Measurements from ENCODE around the gene PDE12.

The PDE12 gene, protein sequence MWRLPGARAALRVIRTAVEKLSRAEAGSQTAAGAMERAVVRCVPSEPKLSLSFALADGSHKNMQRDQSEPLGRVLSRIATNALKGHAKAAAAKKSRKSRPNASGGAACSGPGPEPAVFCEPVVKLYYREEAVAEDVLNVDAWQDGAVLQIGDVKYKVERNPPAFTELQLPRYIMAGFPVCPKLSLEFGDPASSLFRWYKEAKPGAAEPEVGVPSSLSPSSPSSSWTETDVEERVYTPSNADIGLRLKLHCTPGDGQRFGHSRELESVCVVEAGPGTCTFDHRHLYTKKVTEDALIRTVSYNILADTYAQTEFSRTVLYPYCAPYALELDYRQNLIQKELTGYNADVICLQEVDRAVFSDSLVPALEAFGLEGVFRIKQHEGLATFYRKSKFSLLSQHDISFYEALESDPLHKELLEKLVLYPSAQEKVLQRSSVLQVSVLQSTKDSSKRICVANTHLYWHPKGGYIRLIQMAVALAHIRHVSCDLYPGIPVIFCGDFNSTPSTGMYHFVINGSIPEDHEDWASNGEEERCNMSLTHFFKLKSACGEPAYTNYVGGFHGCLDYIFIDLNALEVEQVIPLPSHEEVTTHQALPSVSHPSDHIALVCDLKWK

DNA sequence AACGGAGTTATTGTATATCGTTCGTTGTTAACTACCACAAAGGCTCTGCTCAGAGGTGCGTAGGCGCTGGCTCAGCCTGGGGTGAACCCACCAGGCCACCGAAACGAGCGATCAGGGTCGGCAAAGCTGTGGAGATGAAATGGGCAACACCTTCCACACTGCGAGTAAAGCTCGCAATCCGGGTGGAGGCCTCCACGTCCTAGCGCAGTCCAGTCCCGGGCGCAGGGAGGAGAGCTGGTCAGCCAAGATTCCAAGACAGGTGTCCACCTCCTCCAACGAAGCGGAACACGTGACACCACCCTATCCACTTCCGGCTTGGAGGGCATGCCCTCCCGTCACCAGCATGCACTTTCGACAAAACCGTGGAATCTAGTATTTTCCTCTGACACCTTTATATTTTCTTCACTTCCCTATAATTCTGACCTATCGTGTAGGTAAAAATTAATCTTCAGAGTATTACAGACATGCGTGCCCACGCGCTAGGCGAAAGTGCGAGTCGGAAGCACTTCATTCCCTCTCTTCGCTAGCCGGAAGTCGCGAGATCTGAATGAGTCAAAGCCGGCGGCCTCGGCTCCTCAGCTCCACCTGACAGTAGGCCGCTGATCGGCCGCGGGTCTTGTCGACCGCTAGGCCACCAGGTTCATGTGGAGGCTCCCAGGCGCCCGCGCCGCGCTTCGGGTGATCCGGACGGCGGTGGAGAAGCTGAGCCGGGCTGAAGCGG is at the start of gene PDE12:
Gene PDE12 (plus strand): TSS at position 537 of the 721 bp plus-strand sequence. CDS start 106 bp downstream, at position 643.
- peak; percentile 81 to 97 (median 87) for DNase-seq
- intact Hi-C loops (cut with DNase I): loop anchor here (2.0 kb wide), 1 partner anchor 41 kb away; the partner anchor contains the start of gene ARF4

DNA sequence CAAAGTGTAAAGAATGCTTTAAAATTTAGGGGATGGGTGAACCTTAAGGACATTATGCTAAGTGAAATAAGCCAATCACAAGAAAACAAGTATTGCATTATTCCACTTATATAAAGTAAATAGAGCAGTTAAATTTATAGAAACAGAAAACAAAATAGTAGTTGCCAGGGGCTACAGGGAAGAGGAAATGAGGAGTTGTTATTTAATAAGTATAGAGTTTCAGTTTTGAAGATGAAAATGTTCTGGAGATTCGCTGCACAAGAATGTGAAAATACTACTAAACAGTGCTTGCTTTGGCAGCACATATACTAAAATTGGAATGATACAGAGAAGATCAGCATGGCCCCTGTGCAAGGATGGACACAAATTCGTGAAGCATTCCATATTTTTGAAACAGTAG is 43.9 kb upstream of the PDE12 start:
- no peak for DNase-seq
- intact Hi-C loops (cut with DNase I): no loop called here

DNA sequence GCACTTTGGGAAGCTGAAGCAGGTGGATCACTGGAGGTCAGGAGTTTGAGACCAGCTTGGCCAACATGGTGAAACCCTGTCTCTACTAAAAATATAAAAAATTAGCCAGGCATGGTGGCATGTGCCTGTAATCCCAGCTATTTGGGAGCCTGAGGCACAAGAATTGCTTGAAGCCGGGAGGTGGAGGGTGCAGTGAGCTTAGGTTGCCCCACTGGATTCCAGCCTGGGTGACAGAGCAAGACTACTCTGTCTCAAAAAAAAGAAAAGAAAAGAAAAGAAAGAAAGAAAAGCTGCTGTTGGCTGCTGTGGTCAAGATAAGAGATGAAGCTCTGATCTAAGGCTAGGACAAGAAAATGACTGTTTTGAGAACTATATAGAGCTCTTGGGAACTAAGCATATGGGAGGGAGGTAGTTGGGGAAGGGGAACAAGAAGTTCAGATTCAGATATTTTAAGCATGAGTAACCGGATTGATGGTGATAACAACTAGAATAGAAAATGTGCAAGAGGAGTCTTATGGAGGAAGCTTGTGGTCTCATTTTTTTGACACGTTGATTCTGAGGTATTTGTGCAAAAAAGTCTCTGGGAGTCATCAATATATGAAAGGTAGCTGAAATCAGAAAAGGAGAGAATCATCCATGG is 37.7 kb upstream of the PDE12 start:
- intact Hi-C loops (cut with DNase I): no loop called here
- DNase-seq: no peak

DNA sequence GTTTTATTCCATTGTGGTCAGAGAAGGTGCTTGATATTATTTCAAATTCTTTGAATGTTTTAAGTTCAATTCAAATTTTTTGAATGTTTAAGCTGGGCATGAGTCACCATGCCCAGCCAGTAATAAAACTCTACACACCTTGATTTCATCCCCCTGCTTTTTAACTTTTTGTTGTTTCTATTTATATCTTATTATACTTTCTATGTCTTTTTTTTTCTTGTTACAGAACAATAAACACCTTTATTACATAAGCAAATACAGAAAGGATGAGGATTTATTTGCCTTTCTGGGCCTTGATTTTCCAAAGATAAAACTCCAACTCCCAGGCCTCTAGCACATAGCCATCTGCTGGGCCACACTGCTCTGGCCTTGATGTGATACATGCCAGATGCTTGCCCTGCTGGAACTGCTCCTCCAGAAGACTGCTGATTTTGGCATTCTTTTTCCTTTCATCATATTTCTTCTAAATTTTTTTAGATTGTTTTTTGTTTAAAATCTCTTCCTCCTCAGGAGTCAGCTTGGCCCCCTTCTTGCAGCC is 25.9 kb upstream of the PDE12 start:
- no peak for DNase-seq
- intact Hi-C loops (cut with DNase I): no loop called here

DNA sequence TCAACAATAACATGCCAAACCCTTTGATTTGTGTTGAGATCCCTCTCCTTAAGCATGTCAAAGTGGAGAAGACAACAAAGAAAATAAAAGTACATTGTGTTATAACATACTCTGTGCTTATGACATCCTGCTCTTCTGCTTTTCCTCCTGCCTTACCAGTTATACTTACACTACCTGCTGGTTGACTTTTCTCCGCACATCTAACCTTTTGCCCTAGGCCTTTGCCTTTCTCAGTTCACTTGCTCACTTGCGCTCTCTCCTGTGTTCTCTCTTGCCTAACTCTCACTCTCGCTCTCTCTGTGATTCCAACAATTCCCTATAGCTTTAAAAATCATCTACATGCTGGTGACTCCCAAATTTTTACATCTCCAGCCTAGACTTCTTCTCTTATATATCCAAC is 17.6 kb upstream of the PDE12 start:
- DNase-seq: no peak
- intact Hi-C loops (cut with DNase I): no loop called here

DNA sequence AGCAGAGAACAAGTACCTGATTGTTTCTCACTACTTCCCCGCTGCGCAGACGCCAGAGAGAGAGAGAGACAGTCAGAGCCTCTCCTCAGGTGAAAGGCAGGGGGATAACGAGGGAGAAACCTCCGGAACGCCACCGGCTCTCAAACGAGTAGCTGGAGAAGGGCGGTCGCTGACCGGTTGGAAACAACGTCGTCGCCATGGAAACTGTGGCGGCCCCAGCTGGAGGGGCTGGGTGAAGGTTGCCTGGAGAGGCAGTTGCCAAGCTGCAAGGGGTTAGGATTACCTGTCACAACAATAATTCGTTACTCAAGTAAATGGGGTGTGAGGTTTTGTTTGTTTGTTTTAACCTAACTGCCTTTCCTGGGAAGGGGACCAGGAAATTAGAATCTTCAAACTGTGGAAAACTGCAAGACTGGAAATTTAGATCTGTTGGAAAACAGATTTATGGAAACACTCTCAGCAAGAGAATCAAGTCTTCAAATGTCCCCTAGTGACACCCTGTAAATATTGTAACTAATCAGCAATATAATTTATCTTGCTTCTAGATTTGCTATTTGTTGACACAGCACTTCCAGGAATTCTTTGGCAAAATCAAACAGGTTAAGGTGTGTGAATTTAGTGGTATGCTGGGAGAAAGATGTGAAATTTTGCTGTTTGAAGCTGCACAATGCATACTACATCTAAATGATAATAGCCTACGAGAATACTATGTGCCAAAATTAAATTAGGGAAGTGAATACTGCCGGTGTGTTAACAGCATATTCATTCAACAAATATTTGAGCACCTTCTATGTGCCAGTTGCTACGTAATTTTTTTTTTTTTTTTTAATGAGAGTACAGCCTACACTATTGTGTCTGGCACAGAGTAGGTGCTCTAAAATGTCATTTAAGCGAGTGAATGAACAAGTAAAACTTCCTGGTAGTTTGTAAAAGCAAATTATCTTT is 11.6 kb upstream of the PDE12 start, which contains the start of gene DNAH12:
Gene DNAH12 (minus strand): TSS at position 164 of the 945 bp plus-strand sequence. CDS start 1,474 bp downstream, outside the sequence.
- DNase-seq: peak in 6 of 10 donors; percentile 15 to 87 (median 52)
- intact Hi-C loops (cut with DNase I): no loop called here

DNA sequence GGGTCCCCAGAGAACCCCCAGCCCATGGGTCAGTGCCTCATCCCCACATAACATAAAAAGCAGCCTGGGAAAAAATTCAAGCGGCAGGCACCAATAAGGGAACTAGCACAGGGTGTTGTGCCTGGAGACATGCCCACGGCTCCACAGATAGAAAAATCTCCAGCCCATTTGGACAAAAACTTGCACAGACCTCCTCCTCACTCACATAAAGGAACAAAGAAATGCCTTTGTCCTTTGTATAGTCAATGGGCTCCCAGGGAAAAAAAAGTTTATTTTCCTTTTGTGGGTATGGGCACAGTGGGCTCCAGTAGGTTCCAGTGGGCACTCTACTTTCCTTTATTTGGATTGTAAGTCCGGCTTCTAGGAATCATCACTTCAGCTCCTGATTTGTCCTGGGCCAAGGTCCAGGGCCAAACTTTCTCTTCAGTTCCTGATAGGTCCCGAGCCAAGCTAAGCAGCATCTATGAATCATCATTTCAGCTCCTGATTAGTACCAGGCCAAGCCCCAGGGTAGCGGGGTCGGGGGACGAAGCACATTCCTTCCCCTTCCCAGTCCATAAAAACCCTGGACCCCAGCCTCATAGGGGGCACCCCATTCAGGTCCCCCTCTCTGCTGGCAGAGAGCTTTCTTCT is 10.3 kb upstream of the PDE12 start:
- peak in 1 of 10 donors; percentile 29 for DNase-seq
- intact Hi-C loops (cut with DNase I): no loop called here

DNA sequence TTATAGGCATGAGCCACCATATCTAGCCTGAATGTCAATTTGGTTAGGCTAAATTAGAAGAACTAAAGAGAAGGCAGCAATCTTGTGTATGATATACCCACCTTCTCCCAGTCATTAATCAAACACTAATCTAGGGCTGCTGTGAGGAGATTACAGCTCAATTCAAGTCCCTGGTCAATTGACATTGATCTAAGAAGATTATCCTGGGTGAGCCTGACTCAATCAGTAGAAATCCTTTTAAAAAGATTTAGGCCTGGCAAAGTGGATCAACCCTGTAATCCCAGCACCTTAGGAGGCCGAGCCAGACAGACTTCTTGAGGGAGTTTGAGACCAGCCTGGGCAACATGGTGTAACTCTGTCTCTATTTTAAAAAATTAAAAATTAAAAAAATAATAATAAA is 9.5 kb upstream of the PDE12 start:
- intact Hi-C loops (cut with DNase I): no loop called here

DNA sequence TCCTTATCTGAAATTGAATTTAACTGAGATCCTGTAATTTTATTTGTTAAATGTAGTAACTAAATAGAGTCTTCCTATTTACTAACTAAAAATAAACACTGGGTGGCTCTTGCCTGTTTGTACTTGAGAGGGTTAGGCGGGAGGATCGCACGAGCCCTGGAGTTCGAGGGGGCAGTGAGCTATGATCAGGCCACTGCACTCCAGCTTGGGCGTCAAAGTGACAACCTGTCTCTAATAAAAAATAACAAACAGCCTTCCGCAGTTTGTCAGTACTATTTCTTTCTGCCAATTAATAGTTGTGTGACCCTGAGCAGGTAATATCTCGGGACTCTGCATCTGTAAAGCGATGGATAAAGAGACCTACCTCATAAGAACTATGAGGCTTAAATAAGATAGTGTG is 768 bp upstream of the PDE12 start:
- DNase-seq: no peak
- intact Hi-C loops (cut with DNase I): loop anchor here (2.0 kb wide), 1 partner anchor 41 kb away; the partner anchor contains the start of gene ARF4

More for the DNA sequence above, 9.5 kb upstream of the PDE12 start:
- no peak for DNase-seq

DNA sequence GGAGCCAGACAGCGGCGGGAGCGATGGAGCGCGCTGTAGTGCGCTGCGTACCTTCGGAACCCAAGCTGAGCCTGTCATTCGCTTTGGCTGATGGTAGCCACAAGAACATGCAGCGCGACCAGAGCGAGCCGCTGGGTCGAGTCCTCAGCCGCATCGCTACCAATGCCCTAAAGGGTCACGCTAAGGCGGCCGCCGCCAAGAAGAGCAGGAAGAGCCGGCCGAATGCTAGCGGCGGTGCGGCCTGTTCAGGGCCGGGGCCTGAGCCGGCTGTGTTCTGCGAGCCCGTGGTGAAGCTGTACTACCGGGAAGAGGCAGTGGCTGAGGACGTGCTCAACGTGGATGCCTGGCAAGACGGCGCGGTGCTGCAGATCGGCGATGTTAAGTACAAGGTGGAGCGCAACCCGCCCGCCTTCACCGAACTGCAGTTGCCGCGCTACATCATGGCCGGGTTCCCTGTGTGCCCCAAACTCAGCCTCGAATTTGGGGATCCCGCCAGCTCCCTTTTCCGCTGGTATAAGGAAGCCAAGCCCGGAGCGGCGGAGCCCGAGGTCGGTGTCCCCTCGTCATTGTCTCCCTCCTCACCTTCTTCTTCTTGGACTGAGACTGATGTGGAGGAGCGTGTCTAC is 498 bp downstream of the PDE12 start:
- peak in 7 of 10 donors; percentile 12 to 89 (median 34) for DNase-seq
- intact Hi-C loops (cut with DNase I): no loop called here

DNA sequence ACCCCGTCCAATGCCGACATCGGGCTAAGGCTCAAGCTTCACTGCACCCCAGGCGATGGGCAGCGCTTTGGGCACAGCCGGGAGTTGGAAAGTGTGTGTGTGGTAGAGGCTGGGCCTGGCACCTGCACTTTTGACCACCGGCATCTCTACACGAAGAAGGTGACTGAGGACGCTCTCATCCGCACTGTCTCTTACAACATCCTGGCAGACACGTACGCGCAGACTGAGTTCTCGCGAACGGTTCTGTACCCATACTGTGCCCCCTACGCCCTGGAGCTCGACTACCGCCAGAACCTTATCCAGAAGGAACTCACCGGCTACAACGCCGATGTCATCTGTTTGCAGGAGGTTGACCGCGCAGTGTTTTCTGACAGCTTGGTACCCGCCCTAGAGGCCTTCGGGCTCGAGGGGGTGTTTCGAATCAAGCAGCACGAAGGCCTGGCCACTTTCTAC is 1.0 kb downstream of the PDE12 start:
- intact Hi-C loops (cut with DNase I): no loop called here
- DNase-seq: peak in 1 of 10 donors; percentile 83

DNA sequence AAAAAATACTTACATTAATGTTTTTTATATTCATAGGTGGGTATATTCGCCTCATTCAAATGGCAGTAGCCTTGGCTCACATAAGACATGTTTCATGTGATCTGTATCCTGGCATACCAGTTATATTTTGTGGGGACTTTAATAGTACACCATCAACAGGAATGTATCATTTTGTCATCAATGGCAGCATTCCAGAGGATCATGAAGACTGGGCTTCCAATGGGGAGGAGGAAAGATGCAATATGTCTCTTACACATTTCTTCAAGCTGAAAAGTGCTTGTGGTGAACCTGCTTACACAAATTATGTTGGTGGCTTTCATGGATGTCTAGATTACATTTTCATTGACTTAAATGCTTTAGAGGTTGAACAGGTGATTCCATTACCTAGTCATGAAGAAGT is 3.5 kb downstream of the PDE12 start:
- intact Hi-C loops (cut with DNase I): no loop called here
- no peak for DNase-seq

DNA sequence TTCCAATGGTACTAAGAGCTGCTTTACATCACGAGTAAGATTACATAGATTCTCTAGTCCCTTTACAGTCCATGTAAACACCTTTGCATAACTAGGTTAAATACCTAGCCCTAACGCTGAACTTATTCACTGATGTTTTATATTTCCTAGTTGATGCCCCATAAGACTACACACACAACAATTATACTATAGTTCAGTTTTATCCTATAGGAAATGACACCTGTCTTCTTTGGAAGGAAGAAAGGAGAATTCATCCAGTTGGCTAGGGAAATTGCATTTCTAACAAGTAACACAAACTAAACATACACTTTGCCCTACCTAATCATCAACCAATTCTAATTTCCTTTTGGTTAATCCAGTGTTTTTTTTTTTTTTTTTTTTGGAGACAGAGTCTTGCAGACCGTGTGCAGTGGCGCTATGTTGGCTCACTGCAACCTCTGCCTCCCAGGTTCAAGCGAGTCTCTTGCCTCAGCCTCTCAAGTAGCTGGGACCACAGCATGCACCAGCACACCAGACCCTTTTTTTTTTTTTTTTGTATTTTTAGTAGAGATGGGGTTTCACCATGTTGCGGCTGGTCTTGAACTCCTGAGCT is 13.9 kb downstream of the PDE12 start:
- intact Hi-C loops (cut with DNase I): no loop called here

DNA sequence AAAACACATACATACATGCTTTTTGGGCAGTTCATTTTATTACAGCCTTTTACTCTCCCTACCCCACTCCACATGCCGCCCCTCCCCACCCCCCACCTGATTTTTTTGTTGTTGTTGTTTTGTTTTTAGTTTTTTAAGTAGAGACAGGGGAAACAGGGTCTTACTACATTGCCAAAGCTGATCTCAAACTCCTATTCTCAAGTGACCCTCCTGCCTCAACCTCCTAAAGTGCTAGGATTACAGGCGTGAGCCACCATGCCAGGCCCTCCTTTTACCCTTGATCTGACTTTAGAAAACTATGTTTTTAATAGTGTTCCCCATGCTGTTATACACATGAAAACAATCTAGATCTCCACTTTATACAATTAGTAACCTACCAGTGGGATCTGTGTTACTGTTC is 14.8 kb downstream of the PDE12 start:
- intact Hi-C loops (cut with DNase I): no loop called here
- no peak for DNase-seq

More for the DNA sequence above, 13.9 kb downstream of the PDE12 start:
- DNase-seq: no peak

DNA sequence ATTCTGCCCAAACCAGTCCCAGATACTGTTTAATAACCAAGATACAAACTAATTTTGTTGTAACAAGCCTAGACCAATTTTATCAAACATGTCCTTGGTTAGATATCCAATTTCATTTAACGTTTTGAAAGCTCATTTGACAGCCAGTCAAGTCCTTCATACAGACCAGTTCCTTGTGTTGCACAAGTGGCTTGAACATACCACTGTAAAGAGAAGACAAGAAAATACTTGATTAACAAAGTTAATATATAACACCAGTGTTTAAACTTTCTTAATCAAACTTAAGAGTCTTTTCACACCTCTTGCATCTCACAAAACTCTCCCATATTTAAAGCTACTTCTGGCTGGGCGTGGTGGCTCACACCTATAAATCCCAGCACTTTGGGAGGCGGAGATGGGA is 16.0 kb downstream of the PDE12 start:
- no peak for DNase-seq
- intact Hi-C loops (cut with DNase I): no loop called here

DNA sequence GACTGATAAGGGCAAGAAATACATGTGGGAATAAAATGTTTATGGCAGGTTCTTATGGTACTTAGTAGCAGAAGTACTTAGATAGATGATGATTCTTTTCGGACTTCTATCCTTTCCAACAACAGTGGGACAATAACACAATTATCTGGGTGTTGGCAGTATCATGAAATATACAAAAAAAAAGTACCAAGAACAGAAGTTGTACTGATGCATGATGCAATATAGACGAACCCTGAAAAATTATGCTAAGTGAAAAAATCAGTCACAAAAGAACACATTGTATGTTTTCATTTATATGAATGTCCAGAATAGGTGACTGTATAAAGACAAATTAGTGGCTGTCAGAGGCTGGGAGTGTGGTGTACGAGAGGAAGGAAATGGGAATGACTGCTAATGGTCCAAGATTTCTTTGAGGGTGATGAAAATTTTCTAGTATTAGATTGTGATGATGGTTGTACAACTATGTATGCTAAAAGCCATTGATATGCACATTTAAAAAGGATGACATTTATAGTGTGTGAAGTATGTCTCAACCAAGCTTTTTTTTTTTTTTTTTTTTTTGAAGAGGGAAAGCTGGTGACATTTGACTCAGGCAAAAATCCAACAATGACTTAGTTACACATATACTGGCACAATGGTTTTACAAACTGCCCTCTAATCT is 20.0 kb downstream of the PDE12 start:
- intact Hi-C loops (cut with DNase I): no loop called here
- no peak for DNase-seq

DNA sequence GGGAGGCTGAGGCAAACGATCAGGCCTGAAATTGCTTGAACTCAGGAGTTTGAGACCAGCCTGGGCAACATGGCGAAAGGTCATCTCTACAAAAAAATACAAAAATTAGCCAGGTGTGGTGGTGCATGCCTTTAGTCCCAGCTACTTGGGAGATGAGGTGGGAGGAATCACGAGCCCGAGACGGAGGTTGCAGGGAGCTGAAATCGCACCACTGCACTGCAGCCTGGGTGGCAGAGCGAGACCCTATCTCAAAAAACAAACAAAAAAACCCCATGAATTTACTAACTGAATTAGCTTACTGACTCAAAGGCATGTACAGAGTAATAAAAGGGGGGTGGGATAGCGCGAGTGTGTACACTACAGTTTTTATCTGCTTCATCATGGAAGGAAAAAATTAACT is 21.7 kb downstream of the PDE12 start:
- intact Hi-C loops (cut with DNase I): no loop called here
- no peak for DNase-seq

Data from posterior cingulate gyrus (tissue), 11 donors.